Amygdala (tissue), 56 donors: ENCODE measurements around the gene RNF145.
A peak's percentile ranks its signal among the peaks of the same experiment; 100 is the strongest.

Experiments used
- DNase-seq, 56 donors: peaks; one replicate each; lab custom pipeline; 2025; lab: John Stamatoyannopoulos, UW

The RNF145 gene

GRCh38 chr5:159218595-159219023, 9.3 kb upstream of the RNF145 start:
- no peak for DNase-seq

- no peak for DNase-seq
These were observed 7.9 kb upstream of the RNF145 start for GRCh38 chr5:159217236-159217635.

- DNase-seq, result no peak
These were observed 7.1 kb upstream of the RNF145 start for GRCh38 chr5:159216454-159216853.

GRCh38 chr5:159215886-159216285, 6.5 kb upstream of the RNF145 start:
- DNase-seq, result no peak

GRCh38 chr5:159214486-159215271, 5.3 kb upstream of the RNF145 start:
- no peak for DNase-seq

GRCh38 chr5:159212657-159213462, 3.5 kb upstream of the RNF145 start:
- DNase-seq, result no peak

GRCh38 chr5:159211729-159212174, 2.4 kb upstream of the RNF145 start:
- DNase-seq, result no peak

- no peak for DNase-seq
These were observed 1.5 kb upstream of the RNF145 start for GRCh38 chr5:159210846-159211245.

- DNase-seq, result no peak
These were observed 883 bp upstream of the RNF145 start for GRCh38 chr5:159210210-159210661.

- peak in 40 of 56 donors; percentile 2 to 72 (median 37) for DNase-seq
These were observed 577 bp downstream of the RNF145 start for GRCh38 chr5:159208514-159209437.

GRCh38 chr5:159207686-159208513, 1.5 kb downstream of the RNF145 start:
- DNase-seq, result peak; percentile 9 to 78 (median 56)

GRCh38 chr5:159207222-159207685, 2.1 kb downstream of the RNF145 start:
- DNase-seq, result no peak

- no peak for DNase-seq
These were observed 2.5 kb downstream of the RNF145 start for GRCh38 chr5:159206818-159207217.

- no peak for DNase-seq
These were observed 3.0 kb downstream of the RNF145 start for GRCh38 chr5:159206368-159206767.

- no peak for DNase-seq
These were observed 6.0 kb downstream of the RNF145 start for GRCh38 chr5:159203351-159203750.

- DNase-seq, result no peak
These were observed 7.2 kb downstream of the RNF145 start for GRCh38 chr5:159202151-159202550.

GRCh38 chr5:159199780-159200179, 9.6 kb downstream of the RNF145 start:
- no peak for DNase-seq

- DNase-seq, result no peak
These were observed 10.1 kb downstream of the RNF145 start for GRCh38 chr5:159199225-159199624.
